ENCODE data around the gene EPM2A.

DNA sequence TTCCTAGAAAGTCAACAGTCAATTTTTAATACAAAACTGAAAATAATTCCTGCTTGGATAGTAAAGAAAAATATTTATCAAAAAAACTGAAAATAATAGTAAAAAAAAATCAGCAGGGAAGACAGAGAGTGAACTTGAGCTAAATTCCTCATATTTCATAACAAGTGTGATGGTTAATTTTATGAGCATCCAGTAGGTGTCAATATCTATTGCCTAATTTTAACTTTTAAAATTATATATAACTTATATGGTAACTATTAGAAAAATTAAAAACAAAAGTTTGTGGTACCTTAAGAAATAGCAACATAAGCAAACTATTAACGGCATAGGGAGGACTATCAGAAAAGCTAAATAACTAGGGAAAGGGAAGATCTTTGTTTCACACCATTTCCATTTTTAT is 2.1 kb downstream of the EPM2A start:
- TF ChIP-seq POLR2A (IDR thresholded peaks at IDR 0.05; ENCODE audit: low read depth, low read length) (no peak), TAF1 (IDR thresholded peaks at IDR 0.05; ENCODE audit: borderline replicate concordance, low read depth, low read length) (no peak)
